GM21526 (cell line): Measurements from ENCODE around the gene GPR84.

ENCODE experiments used
- ATAC-seq: cut with Tn5 transposase; IDR thresholded peaks from one replicate; pipeline ENCODE4 v1.9.1; 2021; ENCODE audit warnings: moderate library complexity; ENCODE audit not compliant: unreplicated experiment, low FRiP score

GPR84 gene

GRCh38 chr12:54364413-54364812 is at the start of gene GPR84:
GPR84 (minus strand) TSS chr12:54364486; CDS start chr12:54363851, 635 bp downstream.
- ATAC-seq = no peak

GRCh38 chr12:54413284-54414190 is 49.3 kb upstream of the GPR84 start:
- ATAC-seq = no peak

GRCh38 chr12:54412786-54413185 is 48.5 kb upstream of the GPR84 start:
- no peak for ATAC-seq

- ATAC-seq = no peak
Observed at GRCh38 chr12:54412348-54412747, 48.1 kb upstream of the GPR84 start.

GRCh38 chr12:54411391-54412241 is 47.3 kb upstream of the GPR84 start:
- no peak for ATAC-seq

GRCh38 chr12:54409267-54409666 is 45.0 kb upstream of the GPR84 start:
- ATAC-seq = no peak

- no peak for ATAC-seq
Observed at GRCh38 chr12:54407183-54407905, 43.1 kb upstream of the GPR84 start.

- ATAC-seq = no peak
Observed at GRCh38 chr12:54405573-54405972, 41.3 kb upstream of the GPR84 start.

- ATAC-seq = no peak
Observed at GRCh38 chr12:54405106-54405505, 40.8 kb upstream of the GPR84 start.

- no peak for ATAC-seq
Observed at GRCh38 chr12:54404061-54405004, 40.0 kb upstream of the GPR84 start.

GRCh38 chr12:54401119-54401518 is 36.8 kb upstream of the GPR84 start:
- no peak for ATAC-seq

- peak; percentile 65 for ATAC-seq
Observed at GRCh38 chr12:54398995-54399793, 34.9 kb upstream of the GPR84 start.

GRCh38 chr12:54398218-54398617 is 33.9 kb upstream of the GPR84 start:
- ATAC-seq = no peak

GRCh38 chr12:54397157-54397556 is 32.9 kb upstream of the GPR84 start:
- no peak for ATAC-seq

GRCh38 chr12:54395545-54395944 is 31.3 kb upstream of the GPR84 start:
- no peak for ATAC-seq

- no peak for ATAC-seq
Observed at GRCh38 chr12:54394986-54395385, 30.7 kb upstream of the GPR84 start.

GRCh38 chr12:54394281-54394719 is 30.0 kb upstream of the GPR84 start:
- no peak for ATAC-seq

GRCh38 chr12:54393743-54394142 is 29.5 kb upstream of the GPR84 start:
- no peak for ATAC-seq

GRCh38 chr12:54393207-54393609 is 28.9 kb upstream of the GPR84 start:
- no peak for ATAC-seq
